Measurements from ENCODE around the gene VANGL2. TPM values are rescaled to one million over a fixed set of nuclear protein-coding genes. Genes with fewer than 3 reads are reported as not detected.

Gene VANGL2
- total and polyA plus RNA-seq, 2 of the 4 experiments (the other 2 are of a cell fraction): 0.36 to 3.6 TPM

DNA sequence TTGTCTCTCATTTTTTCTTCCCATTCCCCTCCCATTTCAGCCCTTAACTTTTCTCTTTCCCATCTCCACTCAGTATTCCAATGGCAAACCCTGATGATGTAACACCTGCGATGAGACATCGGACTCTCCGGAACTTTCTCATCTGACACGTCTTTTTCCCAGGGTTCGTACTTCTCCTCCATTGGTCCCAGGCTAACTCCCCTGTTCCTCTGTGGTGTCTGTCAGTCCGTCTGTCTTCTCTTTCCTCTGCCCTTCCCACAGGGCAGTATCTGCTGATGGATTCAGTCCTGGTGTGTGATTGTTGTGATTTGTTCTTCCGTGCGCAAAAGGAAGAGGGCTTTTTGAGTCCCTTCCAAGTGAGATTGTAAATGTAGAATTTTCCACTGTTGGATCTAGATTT, 27.7 kb downstream of the VANGL2 start:
- no peak overlapping the region for H3K9ac ChIP-seq (ENCODE audit: low read depth, low read length)
- no peak overlapping the region for H3K4me2 ChIP-seq (ENCODE audit: low read depth, low read length)
- H3K4me1 ChIP-seq (ENCODE audit: control insufficient read depth, insufficient read depth, low read length): no peaks in the 10 kb centered on the region
- no peak overlapping the region for H3K23ac ChIP-seq (ENCODE audit: low read depth, low read length)
- H4K8ac ChIP-seq (ENCODE audit: low read depth in 2 of 2, low read length in 2 of 2): no peak overlapping the region
- H3K14ac ChIP-seq (replicated peaks; ENCODE audit: low read depth, low read length): no peak overlapping the region
- H4K91ac ChIP-seq (ENCODE audit: insufficient read depth, low read depth, low read length): no peak overlapping the region
- H3K4me3 ChIP-seq (ENCODE audit: insufficient read depth, low read depth, low read length): no peak overlapping the region
- POLR2A ChIA-PET (ENCODE audit: unreplicated experiment): interaction anchor here (0.6 kb wide), 1 partner anchor 15 kb away, joined by 4 read pairs; no protein-coding TSS in a partner anchor
- no peak overlapping the region for H2AK9ac ChIP-seq (replicated peaks; ENCODE audit: low read depth, low read length, poor library complexity)
- H3K9me3 ChIP-seq (ENCODE audit: control insufficient read depth, insufficient read depth, low read length): no peaks in the 10 kb centered on the region
- no peak overlapping the region for H2BK5ac ChIP-seq (ENCODE audit: low read depth, low read length, poor library complexity, severe bottlenecking)
- H3K18ac ChIP-seq (ENCODE audit: low read depth, low read length): no peak overlapping the region
- in situ Hi-C loops (cut with MboI; ENCODE audit: low sequenced_read_pairs): loop anchor here (5.0 kb wide), 1 partner anchor 179 kb away; no protein-coding TSS in a partner anchor
- H2AFZ ChIP-seq (replicated peaks; ENCODE audit: low read length, poor library complexity): no peak overlapping the region
- H4K20me1 ChIP-seq (ENCODE audit: insufficient read depth, low read length): no peaks in the 10 kb centered on the region
- no peak overlapping the region for H4K5ac ChIP-seq (ENCODE audit: low read depth, low read length)
- no peak overlapping the region for H2BK120ac ChIP-seq (ENCODE audit: low read depth, low read length)
- no TSS peak for BruUV-seq (replicated peaks)
- H3K27me3 ChIP-seq (ENCODE audit: control insufficient read depth, insufficient read depth, low read length): no peaks in the 10 kb centered on the region
- H2BK20ac ChIP-seq (ENCODE audit: low read depth, low read length): no peak overlapping the region
- 94% methylated on average over 4 of the region's 8 CpGs; no CpG with 5 or more reads in 1 of the 2 experiments for WGBS, 2 experiments (ENCODE audit: extremely low coverage in 2 of 2, insufficient read length in 1 of 2)
- dilution Hi-C loops (cut with HindIII; ENCODE audit: low sequenced_read_pairs, unreplicated experiment): no loop called here
- TF ChIP-seq ELK1 (IDR thresholded peaks at IDR 0.05; ENCODE audit: borderline replicate concordance, low read depth, low read length) (no peak), CHD1 (IDR thresholded peaks at IDR 0.05; ENCODE audit: low read depth, low read length) (no peak), MXI1 (IDR thresholded peaks at IDR 0.05; ENCODE audit: borderline replicate concordance, low read depth, low read length) (no peak), FOS (IDR thresholded peaks at IDR 0.05; ENCODE audit: low read depth, low read length) (no peak), USF2 (IDR thresholded peaks at IDR 0.05; ENCODE audit: low read depth, low read length) (no peak), MAZ (IDR thresholded peaks at IDR 0.05; ENCODE audit: borderline replicate concordance, low read depth, low read length) (no peak), POLR2A (IDR thresholded peaks at IDR 0.05; ENCODE audit: low read depth, low read length) (no peak), RAD21 (IDR thresholded peaks at IDR 0.05; ENCODE audit: low read length) (no peak), BHLHE40 (IDR thresholded peaks at IDR 0.05; ENCODE audit: low read depth, low read length) (no peak), CEBPB (IDR thresholded peaks at IDR 0.05; ENCODE audit: low read depth, low read length) (no peak), RFX5 (IDR thresholded peaks at IDR 0.05; ENCODE audit: low read depth, low read length) (no peak), CTCF (conservative IDR thresholded peaks at IDR 0.05; ENCODE audit: low read depth, low read length) (no peak)
- H3K79me1 ChIP-seq (ENCODE audit: low read depth in 1 of 2, low read length in 2 of 2): no peaks in the 10 kb centered on the region
- H3K56ac ChIP-seq (ENCODE audit: extremely low read depth, insufficient read depth, low read length): no peak overlapping the region
- ATAC-seq (ENCODE audit: low read depth): no peak
- no peak overlapping the region for H3K27ac ChIP-seq (ENCODE audit: insufficient read depth, low read length)
- no peak overlapping the region for H2BK15ac ChIP-seq (ENCODE audit: low read depth, low read length)
- H3K36me3 ChIP-seq (ENCODE audit: control insufficient read depth, insufficient read depth, low read length): peaks cover 4% of the 10 kb centered on the region; the same call in 1 of the 2 replicates
- no peak overlapping the region for H3K4ac ChIP-seq (ENCODE audit: low read depth, low read length)
- DNase-seq: no peak
- H2AK5ac ChIP-seq (ENCODE audit: low read depth, low read length): no peak overlapping the region
- intact Hi-C loops (cut with micrococcal nuclease): loop anchor here (1.0 kb wide), 1 partner anchor 179 kb away; no protein-coding TSS in a partner anchor
- CTCF ChIA-PET: interaction anchor here (0.5 to 1.4 kb wide), 3 partner anchors 12 to 182 kb away, joined by 3 to 4 read pairs (median 3); no protein-coding TSS in a partner anchor
- H3K9me1 ChIP-seq (ENCODE audit: insufficient read depth, low read length): no peaks in the 10 kb centered on the region

Data from IMR-90 (cell line).